Liver (tissue), 9 donors: ENCODE results near the gene UBE2D4. TPM values are rescaled to one million over a fixed set of nuclear protein-coding genes. Genes with fewer than 3 reads are reported as not detected.

Source experiments
- DNase-seq: peaks from one replicate; pipeline ENCODE4 v3.0.0-alpha.2; 2017; ENCODE audit warnings: low spot score
- H3K27ac ChIP-seq, 2 donors: one replicate each; pipeline ENCODE4 v1.7.0; 2013; ENCODE audit warnings: inconsistent platforms in 2 of 2, low read length in 2 of 2, control low read depth in 1 of 2, low read depth in 1 of 2, mild to moderate bottlenecking in 1 of 2
- H3K27me3 ChIP-seq, 4 donors: one replicate each; pipeline versions ENCODE4 v1.6.1 to v1.7.0; 2013; ENCODE audit warnings: low read length in 3 of 4, inconsistent platforms in 1 of 4, mild to moderate bottlenecking in 1 of 4, moderate library complexity in 1 of 4; ENCODE audit not compliant: control insufficient read depth in 4 of 4, insufficient read depth in 4 of 4
- H3K36me3 ChIP-seq, 4 donors: one replicate each; pipeline versions ENCODE4 v1.6.1 to v1.7.0; 2013; ENCODE audit warnings: low read length in 3 of 4, mild to moderate bottlenecking in 3 of 4, low read depth in 1 of 4, moderate library complexity in 1 of 4; ENCODE audit not compliant: control insufficient read depth in 4 of 4, insufficient read depth in 3 of 4
- H3K4me1 ChIP-seq, 4 donors: one replicate each; pipeline versions ENCODE4 v1.6.1 to v1.7.0; 2013; ENCODE audit warnings: low read length in 3 of 4, mild to moderate bottlenecking in 3 of 4, moderate library complexity in 1 of 4; ENCODE audit not compliant: control insufficient read depth in 4 of 4, insufficient read depth in 4 of 4
- H3K4me3 ChIP-seq, 3 donors: one replicate each; pipeline versions ENCODE4 v1.6.1 to v1.7.0; 2013; ENCODE audit warnings: low read length in 3 of 3, control low read depth in 1 of 3, low read depth in 1 of 3, mild to moderate bottlenecking in 1 of 3
- H3K9ac ChIP-seq, 2 donors: one replicate each; pipeline ENCODE4 v1.7.0; 2013; ENCODE audit warnings: low read length in 2 of 2, mild to moderate bottlenecking in 2 of 2, moderate library complexity in 2 of 2, control low read depth in 1 of 2, low read depth in 1 of 2
- H3K9me3 ChIP-seq, 4 donors: one replicate each; pipeline versions ENCODE4 v1.6.1 to v1.7.0; 2013; ENCODE audit warnings: low read length in 3 of 4; ENCODE audit not compliant: control insufficient read depth in 4 of 4
- EGR1 ChIP-seq, 2 donors: IDR thresholded peaks; 2 replicates each; pipeline ENCODE4 v1.6.1; 2016 to 2018; ENCODE audit warnings: antibody characterized with exemption in 2 of 2, low read depth in 2 of 2
- FOXA1 ChIP-seq: IDR thresholded peaks from 2 replicates; pipeline ENCODE4 v1.6.1; 2016; ENCODE audit warnings: antibody characterized with exemption
- FOXA2 ChIP-seq: IDR thresholded peaks from 2 replicates; pipeline ENCODE4 v1.6.1; 2016; ENCODE audit warnings: antibody characterized with exemption
- GABPA ChIP-seq, 2 donors: IDR thresholded peaks in 1 of 2; conservative IDR thresholded peaks in 1 of 2; 2 replicates each; pipeline ENCODE4 v1.6.1; 2016; ENCODE audit warnings: antibody characterized with exemption in 2 of 2, mild to moderate bottlenecking in 1 of 2, moderate library complexity in 1 of 2
- HNF4A ChIP-seq, 2 donors: conservative IDR thresholded peaks; 2 replicates each; pipeline ENCODE4 v1.6.1; 2016; ENCODE audit warnings: antibody characterized with exemption in 2 of 2, mild to moderate bottlenecking in 2 of 2
- HNF4G ChIP-seq: IDR thresholded peaks from 2 replicates; pipeline ENCODE4 v1.6.1; 2016; ENCODE audit warnings: antibody characterized with exemption
- JUND ChIP-seq, 2 donors: IDR thresholded peaks; 2 replicates each; pipeline ENCODE4 v1.6.1; 2016; ENCODE audit warnings: antibody characterized with exemption in 2 of 2
- NR2F2 ChIP-seq: IDR thresholded peaks from 2 replicates; pipeline ENCODE4 v1.6.1; 2016; ENCODE audit warnings: antibody characterized with exemption
- RAD21 ChIP-seq, 2 donors: IDR thresholded peaks; 2 replicates each; pipeline ENCODE4 v1.6.1; 2016; ENCODE audit warnings: antibody characterized with exemption in 2 of 2, mild to moderate bottlenecking in 2 of 2
- RXRA ChIP-seq, 2 donors: IDR thresholded peaks; 2 replicates each; pipeline ENCODE4 v1.6.1; 2017 to 2018; ENCODE audit warnings: antibody characterized with exemption in 2 of 2, mild to moderate bottlenecking in 1 of 2
- SP1 ChIP-seq: IDR thresholded peaks from 2 replicates; pipeline ENCODE4 v1.6.1; 2018; ENCODE audit warnings: antibody characterized with exemption, mild to moderate bottlenecking
- TAF1 ChIP-seq: conservative IDR thresholded peaks from 2 replicates; pipeline ENCODE4 v1.6.1; 2016; ENCODE audit warnings: antibody characterized with exemption, mild to moderate bottlenecking
- YY1 ChIP-seq: IDR thresholded peaks from 2 replicates; pipeline ENCODE4 v1.6.1; 2016; ENCODE audit warnings: antibody characterized with exemption, mild to moderate bottlenecking
- WGBS: extraction: QIAGEN DNeasy Blood & Tissue Kit; methylation state at CpG from one replicate; pipeline ENCODE4 v1.1.7; 2013; 5-methylcytosine and 5-hydroxymethylcytosine counted together
- polyA plus RNA-seq, 2 donors: library from polyadenylated mRNA; stranded (reverse) in 1 of 2; unstranded in 1 of 2; fragments of 200-250 nt in 1 of 2; fragments of >200 nt in 1 of 2; fragmentation: Nextera tagmentation in 1 of 2; extraction: Ambion mirVana in 1 of 2; gene quantifications; one replicate each; pipeline versions ENCODE4 v1.2.1 to v1.2.3, GENCODE V29; 2013 to 2015
- total RNA-seq, 2 donors: library from RNA; depleted of rRNA; stranded (reverse); fragments of >200 nt; gene quantifications; one replicate each; pipeline ENCODE4 v1.2.3, GENCODE V29; 2014
- TF ChIP-seq, protein P1 (sequence below): IDR thresholded peaks from 2 replicates; pipeline ENCODE4 v1.6.1; 2016; ENCODE audit warnings: antibody characterized with exemption
- TF ChIP-seq, protein P2 (sequence below): IDR thresholded peaks from 2 replicates; pipeline ENCODE4 v1.6.1; 2016; ENCODE audit warnings: antibody characterized with exemption
- TF ChIP-seq, protein P3 (sequence below): fragments of 150-350 bp; IDR thresholded peaks from 2 replicates; pipeline ENCODE4 v1.5.1; 2017; ENCODE audit warnings: improper control_type of control experiment, low read depth, low read length; ENCODE audit not compliant: missing input control
- TF ChIP-seq, protein P4 (sequence below): IDR thresholded peaks from 2 replicates; pipeline ENCODE4 v1.6.1; 2016; ENCODE audit warnings: antibody characterized with exemption, mild to moderate bottlenecking
- TF ChIP-seq, protein P5 (sequence below): IDR thresholded peaks from 2 replicates; pipeline ENCODE4 v1.6.1; 2016; ENCODE audit warnings: antibody characterized with exemption
- donor health status: healthy.
- donor health status: healthy.
- donor health status: healthy.
- donor health status: healthy.
- donor health status: healthy.

The UBE2D4 gene
- total and polyA plus RNA-seq, 4 donors, result 5.1 to 17.9 (median 11.8) TPM

DNA sequence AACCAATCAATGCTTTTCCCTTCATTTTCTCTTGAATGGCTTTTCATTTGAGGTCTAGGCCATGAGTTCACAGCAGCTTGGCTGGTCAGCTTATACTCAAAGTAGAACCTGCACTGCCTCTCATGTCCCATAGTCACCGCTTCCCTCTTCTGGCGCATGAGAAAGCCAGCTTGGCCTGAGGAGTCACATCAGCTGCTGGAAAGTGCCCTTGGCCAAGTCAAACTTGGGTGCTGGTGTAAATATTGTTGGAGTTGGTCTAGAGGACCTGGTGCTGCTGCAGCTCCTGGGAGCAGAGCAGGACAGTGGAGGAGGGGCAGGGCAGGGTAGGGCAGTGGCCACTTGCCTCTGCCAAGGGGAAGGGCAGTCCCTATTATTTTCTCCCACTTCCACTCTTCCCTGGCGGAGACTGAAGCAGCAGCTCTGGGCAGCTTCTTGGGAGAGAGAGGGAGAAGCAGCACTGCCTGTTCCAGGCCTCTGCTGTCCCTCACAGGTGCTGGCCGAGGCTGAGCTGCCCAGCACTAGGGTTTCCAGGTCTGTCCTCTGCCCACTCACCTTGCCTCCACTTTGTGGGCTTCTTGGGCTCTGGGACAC lies 12.8 kb downstream of the UBE2D4 start:
- no peak for DNase-seq
- 56% methylated on average over 4 of the region's 4 CpGs for WGBS

DNA sequence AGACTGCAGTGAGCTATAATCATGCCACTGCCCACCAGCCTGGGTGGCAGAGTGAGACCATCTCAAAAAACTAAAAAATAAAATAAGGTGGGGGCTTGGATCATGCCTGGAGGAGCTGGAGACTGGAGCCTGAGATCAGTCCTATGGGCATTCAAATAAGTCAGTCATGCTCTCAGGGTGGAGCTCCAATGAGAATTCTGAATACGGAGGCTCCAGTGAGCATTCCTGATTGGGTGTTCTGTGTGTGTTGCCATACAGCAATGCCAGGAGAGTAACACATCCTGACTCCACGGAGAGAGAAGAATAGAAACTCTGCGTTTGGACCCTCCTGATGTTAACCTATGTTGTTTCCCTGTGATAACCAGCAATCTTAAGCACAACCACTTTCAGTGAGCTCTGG lies 16.0 kb downstream of the UBE2D4 start:
- H3K9me3 ChIP-seq, result no peaks in the 10 kb centered on the region
- no peak for DNase-seq
- H3K27ac ChIP-seq, result no peak overlapping the region
- TF ChIP-seq, protein P1, sequence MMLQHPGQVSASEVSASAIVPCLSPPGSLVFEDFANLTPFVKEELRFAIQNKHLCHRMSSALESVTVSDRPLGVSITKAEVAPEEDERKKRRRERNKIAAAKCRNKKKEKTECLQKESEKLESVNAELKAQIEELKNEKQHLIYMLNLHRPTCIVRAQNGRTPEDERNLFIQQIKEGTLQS, result no peak
- TF ChIP-seq TAF1 (no peak), SP1 (no peak), HNF4A (conservative IDR thresholded peaks at IDR 0.05) (no peak), EGR1 (IDR thresholded peaks at IDR 0.05; ENCODE audit: low read depth in 2 of 2) (no peak), JUND (IDR thresholded peaks at IDR 0.05) (no peak), HNF4G (no peak), FOXA1 (no peak), FOXA2 (no peak), YY1 (no peak), GABPA (IDR thresholded peaks at IDR 0.05 in 1 of 2, conservative IDR thresholded peaks at IDR 0.05 in 1 of 2) (no peak)
- TF ChIP-seq, protein P2, sequence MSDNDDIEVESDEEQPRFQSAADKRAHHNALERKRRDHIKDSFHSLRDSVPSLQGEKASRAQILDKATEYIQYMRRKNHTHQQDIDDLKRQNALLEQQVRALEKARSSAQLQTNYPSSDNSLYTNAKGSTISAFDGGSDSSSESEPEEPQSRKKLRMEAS, result no peak
- TF ChIP-seq, protein P3, sequence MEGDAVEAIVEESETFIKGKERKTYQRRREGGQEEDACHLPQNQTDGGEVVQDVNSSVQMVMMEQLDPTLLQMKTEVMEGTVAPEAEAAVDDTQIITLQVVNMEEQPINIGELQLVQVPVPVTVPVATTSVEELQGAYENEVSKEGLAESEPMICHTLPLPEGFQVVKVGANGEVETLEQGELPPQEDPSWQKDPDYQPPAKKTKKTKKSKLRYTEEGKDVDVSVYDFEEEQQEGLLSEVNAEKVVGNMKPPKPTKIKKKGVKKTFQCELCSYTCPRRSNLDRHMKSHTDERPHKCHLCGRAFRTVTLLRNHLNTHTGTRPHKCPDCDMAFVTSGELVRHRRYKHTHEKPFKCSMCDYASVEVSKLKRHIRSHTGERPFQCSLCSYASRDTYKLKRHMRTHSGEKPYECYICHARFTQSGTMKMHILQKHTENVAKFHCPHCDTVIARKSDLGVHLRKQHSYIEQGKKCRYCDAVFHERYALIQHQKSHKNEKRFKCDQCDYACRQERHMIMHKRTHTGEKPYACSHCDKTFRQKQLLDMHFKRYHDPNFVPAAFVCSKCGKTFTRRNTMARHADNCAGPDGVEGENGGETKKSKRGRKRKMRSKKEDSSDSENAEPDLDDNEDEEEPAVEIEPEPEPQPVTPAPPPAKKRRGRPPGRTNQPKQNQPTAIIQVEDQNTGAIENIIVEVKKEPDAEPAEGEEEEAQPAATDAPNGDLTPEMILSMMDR, result no peak
- TF ChIP-seq, protein P4, sequence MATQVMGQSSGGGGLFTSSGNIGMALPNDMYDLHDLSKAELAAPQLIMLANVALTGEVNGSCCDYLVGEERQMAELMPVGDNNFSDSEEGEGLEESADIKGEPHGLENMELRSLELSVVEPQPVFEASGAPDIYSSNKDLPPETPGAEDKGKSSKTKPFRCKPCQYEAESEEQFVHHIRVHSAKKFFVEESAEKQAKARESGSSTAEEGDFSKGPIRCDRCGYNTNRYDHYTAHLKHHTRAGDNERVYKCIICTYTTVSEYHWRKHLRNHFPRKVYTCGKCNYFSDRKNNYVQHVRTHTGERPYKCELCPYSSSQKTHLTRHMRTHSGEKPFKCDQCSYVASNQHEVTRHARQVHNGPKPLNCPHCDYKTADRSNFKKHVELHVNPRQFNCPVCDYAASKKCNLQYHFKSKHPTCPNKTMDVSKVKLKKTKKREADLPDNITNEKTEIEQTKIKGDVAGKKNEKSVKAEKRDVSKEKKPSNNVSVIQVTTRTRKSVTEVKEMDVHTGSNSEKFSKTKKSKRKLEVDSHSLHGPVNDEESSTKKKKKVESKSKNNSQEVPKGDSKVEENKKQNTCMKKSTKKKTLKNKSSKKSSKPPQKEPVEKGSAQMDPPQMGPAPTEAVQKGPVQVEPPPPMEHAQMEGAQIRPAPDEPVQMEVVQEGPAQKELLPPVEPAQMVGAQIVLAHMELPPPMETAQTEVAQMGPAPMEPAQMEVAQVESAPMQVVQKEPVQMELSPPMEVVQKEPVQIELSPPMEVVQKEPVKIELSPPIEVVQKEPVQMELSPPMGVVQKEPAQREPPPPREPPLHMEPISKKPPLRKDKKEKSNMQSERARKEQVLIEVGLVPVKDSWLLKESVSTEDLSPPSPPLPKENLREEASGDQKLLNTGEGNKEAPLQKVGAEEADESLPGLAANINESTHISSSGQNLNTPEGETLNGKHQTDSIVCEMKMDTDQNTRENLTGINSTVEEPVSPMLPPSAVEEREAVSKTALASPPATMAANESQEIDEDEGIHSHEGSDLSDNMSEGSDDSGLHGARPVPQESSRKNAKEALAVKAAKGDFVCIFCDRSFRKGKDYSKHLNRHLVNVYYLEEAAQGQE, result no peak
- TF ChIP-seq, protein P5, sequence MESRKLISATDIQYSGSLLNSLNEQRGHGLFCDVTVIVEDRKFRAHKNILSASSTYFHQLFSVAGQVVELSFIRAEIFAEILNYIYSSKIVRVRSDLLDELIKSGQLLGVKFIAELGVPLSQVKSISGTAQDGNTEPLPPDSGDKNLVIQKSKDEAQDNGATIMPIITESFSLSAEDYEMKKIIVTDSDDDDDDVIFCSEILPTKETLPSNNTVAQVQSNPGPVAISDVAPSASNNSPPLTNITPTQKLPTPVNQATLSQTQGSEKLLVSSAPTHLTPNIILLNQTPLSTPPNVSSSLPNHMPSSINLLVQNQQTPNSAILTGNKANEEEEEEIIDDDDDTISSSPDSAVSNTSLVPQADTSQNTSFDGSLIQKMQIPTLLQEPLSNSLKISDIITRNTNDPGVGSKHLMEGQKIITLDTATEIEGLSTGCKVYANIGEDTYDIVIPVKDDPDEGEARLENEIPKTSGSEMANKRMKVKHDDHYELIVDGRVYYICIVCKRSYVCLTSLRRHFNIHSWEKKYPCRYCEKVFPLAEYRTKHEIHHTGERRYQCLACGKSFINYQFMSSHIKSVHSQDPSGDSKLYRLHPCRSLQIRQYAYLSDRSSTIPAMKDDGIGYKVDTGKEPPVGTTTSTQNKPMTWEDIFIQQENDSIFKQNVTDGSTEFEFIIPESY, result no peak
- H3K9ac ChIP-seq, result no peak overlapping the region
- H3K4me1 ChIP-seq, result peaks cover 7 to 20% (median 12%) of the 10 kb centered on the region in 4 donors
- H3K27me3 ChIP-seq, result no peaks in the 10 kb centered on the region
- H3K36me3 ChIP-seq, result no peaks in the 10 kb centered on the region
- 82% methylated on average over 3 of the region's 3 CpGs for WGBS
- no peak overlapping the region for H3K4me3 ChIP-seq

More for the DNA sequence above, 12.8 kb downstream of the UBE2D4 start:
- Histone ChIP-seq H3K27me3 (no peaks in the 10 kb centered on the region), H3K9ac (no peak overlapping the region), H3K4me1 (peaks cover 8 to 22% (median 13%) of the 10 kb centered on the region in 4 donors), H3K4me3 (no peak overlapping the region), H3K9me3 (no peaks in the 10 kb centered on the region), H3K27ac (no peak overlapping the region), H3K36me3 (no peaks in the 10 kb centered on the region)
- TF ChIP-seq JUND (IDR thresholded peaks at IDR 0.05) (peak in 1 of 2 donors; percentile 10), GABPA (IDR thresholded peaks at IDR 0.05 in 1 of 2, conservative IDR thresholded peaks at IDR 0.05 in 1 of 2) (no peak), SP1 (peak; percentile 36), RXRA (IDR thresholded peaks at IDR 0.05) (peak; percentile 83), HNF4A (conservative IDR thresholded peaks at IDR 0.05) (peak; percentile 63 to 64), YY1 (no peak), FOXA1 (peak; percentile 42), NR2F2 (no peak), RAD21 (IDR thresholded peaks at IDR 0.05) (peak; percentile 33 to 59)
- TF ChIP-seq, protein P1, result no peak
